G401 (cell line): ENCODE results near the gene BCL6B. TPM values are rescaled to one million over a fixed set of nuclear protein-coding genes. Genes with fewer than 3 reads are reported as not detected.
"Not testable (repeated sequence)": the region's sequence is repeated elsewhere in the genome, so short reads cannot be mapped to it uniquely, and the experiment has no call there.

ENCODE experiments used
- DNase-seq: peaks from one replicate; pipeline ENCODE4 v3.0.0-alpha.2; 2015; ENCODE audit warnings: low spot score
- in situ Hi-C: cut with HindIII; loops from 2 replicates; pipeline ENCODE4 v1.10.0; 2016; ENCODE audit warnings: low sequenced_read_pairs, mixed read lengths
- total RNA-seq: library from RNA; depleted of rRNA; stranded (reverse); fragments of >200 nt; shearing (Covaris generic); gene quantifications from 2 replicates; pipeline ENCODE4 v1.2.3, GENCODE V29; 2014

The BCL6B gene
- total RNA-seq, 1 experiment from 2014 or later = not detected

DNA sequence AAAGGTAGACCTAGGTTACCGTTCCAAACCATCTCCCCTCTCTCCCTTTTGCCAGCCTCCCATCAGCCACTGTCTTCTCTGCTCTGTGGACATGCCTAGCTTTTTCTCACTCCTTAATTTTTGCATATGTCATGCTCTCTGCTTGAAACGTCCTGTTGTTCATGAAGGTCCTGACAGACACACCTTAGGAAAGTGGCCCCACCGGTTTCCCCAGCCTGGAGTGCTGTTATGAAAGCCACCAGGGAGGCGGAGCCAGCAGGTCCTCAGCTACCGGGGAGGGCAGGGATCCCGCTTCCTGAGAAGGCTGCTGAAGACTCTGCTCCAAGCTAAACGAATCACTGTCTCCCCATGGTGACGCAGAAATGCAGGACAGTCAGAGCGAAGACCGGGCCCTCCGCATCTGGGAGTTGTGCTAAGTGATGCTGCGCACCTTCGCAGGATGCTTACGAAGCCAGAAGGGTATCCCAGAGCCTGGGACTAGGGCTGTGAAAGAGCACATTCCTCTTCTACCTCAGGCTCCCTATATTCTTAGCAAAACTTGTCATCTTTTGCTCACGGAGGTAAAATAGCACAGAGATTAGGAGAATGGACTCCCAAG lies 23.4 kb downstream of the BCL6B start:
- DNase-seq = peak; percentile 89
- in situ Hi-C loops = no loop called here

GRCh38 chr17:7046725-7047397 lies 24.0 kb downstream of the BCL6B start:
- peak; percentile 88 for DNase-seq
- in situ Hi-C loops = not testable (repeated sequence)

DNA sequence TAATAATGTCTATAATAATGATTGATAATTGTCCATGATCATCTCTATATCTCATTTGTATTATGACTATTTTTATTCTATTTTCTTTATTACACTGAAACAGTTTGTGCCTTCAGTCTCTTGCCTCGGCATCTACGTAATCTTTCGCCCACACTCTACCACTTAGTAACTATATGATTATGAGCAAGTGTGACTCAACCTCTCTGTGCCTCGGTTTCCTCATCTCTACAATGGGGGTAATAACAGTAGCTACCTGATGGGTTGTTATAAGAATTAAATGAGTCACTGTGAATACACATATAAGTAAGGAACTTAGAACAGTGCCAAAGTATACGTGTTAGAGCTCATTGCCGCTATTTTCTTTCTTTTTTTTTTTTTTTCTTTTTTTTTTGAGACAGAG lies 24.7 kb downstream of the BCL6B start:
- DNase-seq = no peak
- in situ Hi-C loops = no loop called here

DNA sequence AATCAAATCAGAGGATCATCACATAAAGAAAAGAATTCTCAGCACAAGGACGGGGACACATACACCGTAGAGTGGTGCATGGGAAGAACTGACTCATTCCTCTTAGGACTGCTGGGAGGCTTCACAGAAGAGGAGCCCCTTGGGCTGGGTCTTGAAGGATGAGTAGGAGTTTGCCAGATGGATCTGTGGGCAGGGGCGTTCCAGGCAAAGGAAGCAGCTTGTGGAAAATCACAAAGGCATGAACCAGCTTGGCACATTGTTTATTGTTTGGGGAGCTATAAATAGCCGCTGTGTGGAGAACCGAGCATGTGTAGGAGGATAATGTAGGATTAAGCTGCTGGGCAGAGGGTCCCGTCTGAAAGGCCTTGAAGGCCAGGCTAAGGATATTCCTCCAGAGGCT lies 26.1 kb downstream of the BCL6B start:
- in situ Hi-C loops = no loop called here
- no peak for DNase-seq

GRCh38 chr17:7050583-7050982 lies 27.7 kb downstream of the BCL6B start:
- in situ Hi-C loops, DNase-seq: not testable (repeated sequence)

DNA sequence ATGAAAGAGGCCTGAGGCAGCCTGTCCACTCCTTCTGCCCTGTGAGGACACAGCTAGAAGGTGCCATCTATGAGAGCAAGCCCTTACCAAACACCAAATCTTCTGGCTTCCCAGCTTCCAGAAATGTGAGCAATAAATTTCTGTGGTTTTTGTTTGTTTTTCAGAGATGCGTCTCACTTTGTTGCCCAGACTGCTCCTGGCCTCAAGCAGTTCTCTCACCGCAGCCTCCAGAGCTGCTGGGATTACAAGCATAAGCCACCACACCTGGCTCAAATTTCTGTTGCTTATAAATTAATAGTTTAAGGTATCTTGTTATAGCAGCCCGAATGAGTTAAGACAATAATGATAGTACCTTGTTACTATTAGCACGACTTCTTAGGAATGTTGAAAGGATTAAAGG lies 33.5 kb downstream of the BCL6B start:
- no peak for DNase-seq
- in situ Hi-C loops = no loop called here

GRCh38 chr17:7058831-7059447 lies 36.1 kb downstream of the BCL6B start:
- in situ Hi-C loops = no loop called here
- no peak for DNase-seq

DNA sequence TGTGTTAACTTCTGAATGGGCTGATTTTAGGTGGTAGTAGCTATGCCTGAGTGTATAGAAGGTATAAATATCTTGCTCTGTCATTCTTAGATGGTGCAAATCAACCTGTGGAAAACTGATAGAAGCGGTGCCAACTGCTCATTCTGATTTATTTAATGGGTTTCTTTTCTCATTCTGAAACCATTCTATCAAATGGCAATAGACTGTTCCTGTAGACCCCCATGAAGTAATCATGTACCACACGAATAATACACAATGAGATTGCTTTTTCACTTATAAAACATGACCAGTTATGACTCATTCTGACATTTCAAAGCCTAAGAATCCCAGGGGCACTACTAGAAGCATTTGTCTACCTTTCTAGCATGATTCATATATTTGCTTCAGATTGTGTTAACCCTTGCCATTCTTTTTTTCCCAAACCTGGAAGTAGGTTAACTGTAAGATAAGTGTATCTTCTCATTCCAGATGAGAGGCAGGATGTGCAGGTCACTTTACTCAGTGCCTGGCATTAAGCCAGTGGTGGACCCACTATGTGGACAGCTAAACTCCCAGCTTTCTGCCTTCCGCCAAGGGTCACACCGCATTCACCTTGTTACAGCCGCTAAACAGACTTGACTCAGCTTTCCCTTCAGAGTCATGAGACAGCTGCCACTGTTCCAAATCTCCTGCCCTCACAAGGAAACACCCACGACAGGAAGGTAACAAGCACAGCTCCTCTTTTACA lies 37.5 kb downstream of the BCL6B start:
- in situ Hi-C loops = no loop called here

GRCh38 chr17:7063518-7064094 lies 40.8 kb downstream of the BCL6B start:
- in situ Hi-C loops = no loop called here
- peak; percentile 36 for DNase-seq

More for the DNA sequence above, 37.5 kb downstream of the BCL6B start:
- DNase-seq = no peak

DNA sequence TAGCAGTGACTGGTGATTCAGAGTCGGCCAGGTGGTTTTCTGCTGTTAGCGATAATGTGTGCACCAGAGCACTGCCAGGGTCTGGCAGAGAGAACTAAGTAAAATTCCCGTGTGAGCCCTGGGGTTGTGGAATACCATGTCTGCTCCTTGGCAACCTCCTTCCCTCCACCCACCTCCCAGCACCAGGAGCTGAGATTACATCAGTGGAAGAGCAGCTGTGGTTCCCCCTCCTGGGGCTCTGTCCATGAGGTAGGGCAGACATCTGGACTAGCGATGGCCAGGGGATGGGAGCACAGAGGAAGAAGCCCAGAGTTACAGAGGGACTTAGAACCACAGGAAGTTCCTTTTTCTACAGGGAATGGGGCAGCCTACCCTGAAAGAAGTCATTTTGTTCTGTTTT lies 41.4 kb downstream of the BCL6B start:
- in situ Hi-C loops = no loop called here
- DNase-seq = no peak

DNA sequence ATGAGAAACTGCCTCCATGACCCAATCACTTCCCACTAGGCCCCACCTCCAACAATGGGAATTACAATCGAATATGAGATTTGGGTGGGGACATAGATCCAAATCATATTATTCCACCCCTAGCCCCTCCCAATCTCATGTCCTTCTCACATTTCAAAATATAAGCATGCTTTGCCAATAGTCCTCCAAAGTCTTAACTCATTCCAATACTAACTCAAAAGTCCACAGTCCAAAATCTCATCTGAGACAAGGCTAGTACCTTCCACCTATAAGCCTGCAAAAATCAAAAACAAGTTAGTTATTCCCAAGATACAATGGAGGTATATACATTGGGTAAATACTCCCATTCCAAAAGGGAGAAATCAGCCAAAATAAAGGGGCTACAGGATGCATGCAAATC lies 44.3 kb downstream of the BCL6B start:
- in situ Hi-C loops = no loop called here
- no peak for DNase-seq

DNA sequence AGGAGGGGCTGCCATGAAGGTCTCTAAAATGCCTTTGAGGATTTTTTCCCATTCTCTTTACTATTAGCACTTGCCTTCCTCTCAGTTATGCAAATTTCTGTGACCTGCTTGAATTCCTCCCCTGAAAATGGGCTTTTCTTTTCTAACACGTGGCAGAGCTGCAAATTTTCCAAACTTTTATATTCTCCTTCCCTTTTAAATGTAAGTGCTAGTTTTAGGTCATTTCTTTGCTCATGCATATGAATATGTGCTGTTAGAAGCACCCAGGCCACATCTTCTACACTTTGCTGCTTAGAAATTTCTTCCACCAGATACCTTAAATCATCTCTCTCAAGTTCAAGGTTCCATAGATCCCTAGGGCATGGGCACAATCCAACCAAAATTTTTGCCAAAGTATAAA lies 45.4 kb downstream of the BCL6B start:
- DNase-seq = no peak
- in situ Hi-C loops = no loop called here

DNA sequence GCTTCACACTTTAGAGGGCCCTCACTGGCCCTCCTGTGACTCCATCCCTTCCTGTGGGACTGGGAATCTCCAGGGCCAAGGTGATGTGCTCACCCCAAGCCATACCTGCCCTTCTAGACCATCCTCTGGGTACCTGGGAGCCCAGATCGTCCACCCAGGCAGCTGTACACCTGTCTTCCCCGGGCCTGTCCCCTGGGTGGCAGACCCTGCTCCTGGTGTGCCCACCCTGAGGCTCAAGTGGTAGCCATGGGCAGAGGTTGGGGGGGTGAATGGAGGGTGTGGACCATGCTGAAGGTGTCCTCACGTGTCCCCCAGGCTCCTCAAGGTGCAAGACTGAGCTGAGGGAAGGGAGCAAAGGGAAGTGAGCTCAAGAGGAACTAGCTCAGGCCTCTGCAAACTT lies 47.9 kb downstream of the BCL6B start:
- in situ Hi-C loops = loop anchor here (5.0 kb wide), 1 partner anchor 37 kb away; no protein-coding TSS in a partner anchor
- DNase-seq = no peak

GRCh38 chr17:7072406-7072805 lies 49.6 kb downstream of the BCL6B start:
- no peak for DNase-seq
- in situ Hi-C loops = loop anchor here (5.0 kb wide), 1 partner anchor 35 kb away; no protein-coding TSS in a partner anchor

DNA sequence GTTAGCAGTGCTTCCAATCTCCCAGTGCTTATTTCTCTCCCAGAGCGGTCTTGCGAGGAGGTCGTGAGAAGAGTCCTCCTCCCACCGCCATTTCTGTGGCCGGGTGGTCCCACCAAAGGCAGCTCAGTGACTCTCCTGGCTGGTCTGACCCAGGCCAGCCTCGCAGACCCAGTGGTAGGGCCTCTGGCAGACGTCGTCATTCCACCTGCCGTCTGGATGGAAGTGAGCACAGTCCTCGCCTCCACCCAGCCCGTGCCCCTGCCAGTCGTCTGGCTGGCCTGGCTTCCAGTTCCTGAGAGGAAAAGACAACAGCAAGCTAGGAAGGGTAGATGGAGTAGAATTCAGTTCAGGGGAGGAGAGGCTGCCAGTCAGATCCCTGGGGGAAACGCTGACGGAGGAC lies 52.1 kb downstream of the BCL6B start:
- in situ Hi-C loops = loop anchor here (5.0 kb wide), 1 partner anchor 32 kb away; no protein-coding TSS in a partner anchor
- no peak for DNase-seq

- no peak for DNase-seq
Measured at GRCh38 chr17:7077911-7078546, 55.2 kb downstream of the BCL6B start.

GRCh38 chr17:7078711-7079110 lies 55.9 kb downstream of the BCL6B start:
- no peak for DNase-seq
- in situ Hi-C loops = no loop called here

More at GRCh38 chr17:7077911-7078546, 55.2 kb downstream of the BCL6B start:
- in situ Hi-C loops = no loop called here
